Peyer's patch (tissue), 4 donors: ENCODE measurements around the gene PALLD. TPM values are rescaled to one million over a fixed set of nuclear protein-coding genes. Genes with fewer than 3 reads are reported as not detected.

ENCODE experiments used
- DNase-seq, 3 donors: peaks; one replicate each; pipeline ENCODE4 v3.0.0-alpha.2; 2017 to 2019
- H3K27ac ChIP-seq, 4 donors: fragments of 200-600 bp; sonication (generic); one replicate each; pipeline ENCODE4 v1.5.1; 2016 to 2019
- H3K27me3 ChIP-seq, 2 donors: fragments of 200-600 bp; sonication (generic); one replicate each; pipeline ENCODE4 v1.5.1; 2019
- H3K36me3 ChIP-seq, 3 donors: fragments of 200-600 bp; sonication (generic); one replicate each; pipeline ENCODE4 v1.5.1; 2016 to 2019
- H3K4me1 ChIP-seq, 4 donors: fragments of 200-600 bp; sonication (generic); one replicate each; pipeline ENCODE4 v1.5.1; 2016 to 2019
- H3K4me3 ChIP-seq, 4 donors: fragments of 200-600 bp; sonication (generic); 1 replicate in 3 of 4; 2 replicates in 1 of 4; pipeline ENCODE4 v1.5.1; 2016 to 2019; ENCODE audit warnings: mild to moderate bottlenecking in 1 of 4
- H3K9me3 ChIP-seq, 4 donors: fragments of 200-600 bp; sonication (generic); one replicate each; pipeline ENCODE4 v1.5.1; 2016 to 2019; ENCODE audit warnings: mild to moderate bottlenecking in 1 of 4
- POLR2A ChIP-seq, 2 donors: fragments of 450-650 bp; IDR thresholded peaks; one replicate each; pipeline ENCODE4 v1.5.1; 2017; ENCODE audit warnings: antibody characterized with exemption in 2 of 2, mild to moderate bottlenecking in 2 of 2, moderate library complexity in 2 of 2
- total RNA-seq, 4 donors: library from RNA; depleted of rRNA; stranded (reverse); fragments of >200 nt; gene quantifications; one replicate each; pipeline ENCODE4 v1.1.0, GENCODE V29; 2016
- TF ChIP-seq, protein P1 (sequence below), 6 experiments: fragments of 450-650 bp in 4 of 6; fragments of 200-600 bp in 2 of 6; sonication (generic) in 1 of 6; IDR thresholded peaks; one replicate each; pipeline ENCODE4 v1.5.1; 2017 to 2019; ENCODE audit warnings: antibody characterized with exemption in 6 of 6, mild to moderate bottlenecking in 3 of 6, moderate library complexity in 1 of 6

The PALLD gene
- total RNA-seq, 4 donors from 2014 or later = 68.0 to 175 (median 78.4) TPM

DNA sequence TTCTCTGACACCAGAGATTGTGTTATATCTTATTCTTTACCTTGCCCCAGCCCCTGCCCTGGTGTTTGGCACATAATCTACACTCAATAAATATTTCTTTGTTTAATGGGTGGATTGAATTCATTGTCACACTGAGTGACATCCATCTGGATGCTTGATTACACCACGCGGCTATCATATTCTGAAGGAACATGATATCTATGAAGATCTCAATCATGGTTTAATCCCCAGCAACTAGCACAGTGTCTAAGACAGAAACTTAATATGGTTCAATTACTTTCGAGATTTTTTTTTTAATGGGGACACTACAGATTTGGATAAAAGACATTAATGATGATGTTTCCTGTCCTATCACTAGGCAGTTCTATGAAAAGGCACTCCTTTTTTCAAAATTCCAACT is 246.3 kb downstream of the PALLD start:
- Histone ChIP-seq H3K36me3 (no peaks in the 10 kb centered on the region), H3K4me1 (no peaks in the 10 kb centered on the region), H3K4me3 (no peak overlapping the region), H3K27ac (no peak overlapping the region), H3K9me3 (no peaks in the 10 kb centered on the region), H3K27me3 (no peaks in the 10 kb centered on the region)
- TF ChIP-seq POLR2A (IDR thresholded peaks at IDR 0.05) = no peak
- TF ChIP-seq, protein P1, sequence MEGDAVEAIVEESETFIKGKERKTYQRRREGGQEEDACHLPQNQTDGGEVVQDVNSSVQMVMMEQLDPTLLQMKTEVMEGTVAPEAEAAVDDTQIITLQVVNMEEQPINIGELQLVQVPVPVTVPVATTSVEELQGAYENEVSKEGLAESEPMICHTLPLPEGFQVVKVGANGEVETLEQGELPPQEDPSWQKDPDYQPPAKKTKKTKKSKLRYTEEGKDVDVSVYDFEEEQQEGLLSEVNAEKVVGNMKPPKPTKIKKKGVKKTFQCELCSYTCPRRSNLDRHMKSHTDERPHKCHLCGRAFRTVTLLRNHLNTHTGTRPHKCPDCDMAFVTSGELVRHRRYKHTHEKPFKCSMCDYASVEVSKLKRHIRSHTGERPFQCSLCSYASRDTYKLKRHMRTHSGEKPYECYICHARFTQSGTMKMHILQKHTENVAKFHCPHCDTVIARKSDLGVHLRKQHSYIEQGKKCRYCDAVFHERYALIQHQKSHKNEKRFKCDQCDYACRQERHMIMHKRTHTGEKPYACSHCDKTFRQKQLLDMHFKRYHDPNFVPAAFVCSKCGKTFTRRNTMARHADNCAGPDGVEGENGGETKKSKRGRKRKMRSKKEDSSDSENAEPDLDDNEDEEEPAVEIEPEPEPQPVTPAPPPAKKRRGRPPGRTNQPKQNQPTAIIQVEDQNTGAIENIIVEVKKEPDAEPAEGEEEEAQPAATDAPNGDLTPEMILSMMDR (IDR thresholded peaks at IDR 0.05) = no peak
- DNase-seq = no peak

DNA sequence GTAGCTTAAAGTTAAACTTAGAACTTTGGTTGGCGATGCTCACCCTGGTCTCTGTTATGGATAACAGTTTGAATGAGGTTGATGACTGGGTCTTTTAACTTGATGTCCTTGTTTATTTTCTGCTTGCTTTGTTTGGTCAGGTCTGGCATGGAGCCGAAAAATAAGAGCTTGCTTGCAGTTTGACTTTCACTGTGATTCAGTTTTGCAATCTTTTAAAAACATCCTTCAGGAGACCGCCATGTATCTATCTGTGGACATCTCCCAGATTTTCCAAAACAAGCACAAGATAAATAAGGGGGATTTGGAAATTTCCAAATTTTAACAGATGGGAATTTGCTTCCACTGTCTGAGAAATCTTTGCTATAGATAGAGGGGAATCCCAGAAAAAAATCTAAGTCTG is 246.7 kb downstream of the PALLD start:
- Histone ChIP-seq H3K4me3 (no peak overlapping the region), H3K36me3 (no peaks in the 10 kb centered on the region), H3K4me1 (no peaks in the 10 kb centered on the region), H3K27ac (peak overlapping the region in 3 of 4 donors; percentile 17 to 56 (median 50)), H3K27me3 (no peaks in the 10 kb centered on the region), H3K9me3 (no peaks in the 10 kb centered on the region)
- no peak for DNase-seq
- no peak for TF ChIP-seq POLR2A (IDR thresholded peaks at IDR 0.05)
- TF ChIP-seq, protein P1 (IDR thresholded peaks at IDR 0.05) = no peak

DNA sequence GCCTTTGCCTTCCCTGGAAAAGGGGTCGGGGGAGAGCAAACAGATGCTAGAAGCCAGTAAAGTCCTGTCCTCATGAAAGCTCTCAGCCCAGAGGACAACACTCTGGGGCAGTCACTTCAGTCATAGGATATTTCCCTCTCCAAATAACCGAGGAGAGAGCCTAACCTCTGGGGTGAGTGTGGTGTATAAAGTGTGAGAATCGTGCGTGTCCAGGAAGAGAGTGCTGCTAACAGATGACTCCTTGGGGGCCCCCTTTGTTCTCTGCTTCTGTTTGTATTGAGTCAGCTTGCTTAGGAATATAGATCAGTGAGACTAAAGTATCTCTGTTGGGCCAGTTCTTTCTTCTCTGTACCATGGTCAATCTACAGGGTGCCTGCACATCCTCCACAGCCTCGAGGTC is 247.2 kb downstream of the PALLD start:
- no peaks in the 10 kb centered on the region for H3K9me3 ChIP-seq
- H3K27ac ChIP-seq = peak overlapping the region in 3 of 4 donors; percentile 17 to 56 (median 50)
- no peak for DNase-seq
- no peaks in the 10 kb centered on the region for H3K4me1 ChIP-seq
- TF ChIP-seq, protein P1 (IDR thresholded peaks at IDR 0.05) = no peak
- no peak for TF ChIP-seq POLR2A (IDR thresholded peaks at IDR 0.05)
- H3K36me3 ChIP-seq = no peaks in the 10 kb centered on the region
- H3K4me3 ChIP-seq = no peak overlapping the region
- no peaks in the 10 kb centered on the region for H3K27me3 ChIP-seq

DNA sequence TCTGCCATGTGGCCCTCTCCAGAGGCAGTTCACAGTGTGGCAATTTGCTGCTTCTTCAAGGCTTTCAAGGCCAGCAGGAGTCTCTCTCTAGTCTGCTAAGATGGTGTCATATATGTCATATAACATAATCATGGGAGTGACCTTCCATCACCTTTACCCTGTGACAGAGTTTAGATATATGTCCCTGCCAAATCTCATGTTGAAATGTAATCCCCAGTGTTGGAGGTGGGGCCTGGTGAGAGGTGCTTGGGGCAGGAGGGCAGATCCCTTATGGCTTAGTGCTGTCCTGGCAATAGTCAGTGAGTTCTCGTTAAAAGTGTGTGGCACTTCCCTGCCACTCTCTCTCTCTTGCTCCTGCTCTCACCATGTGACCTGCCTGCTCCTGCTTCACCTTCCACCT is 252.0 kb downstream of the PALLD start:
- H3K4me3 ChIP-seq = no peak overlapping the region
- TF ChIP-seq, protein P1 (IDR thresholded peaks at IDR 0.05) = no peak
- no peak for TF ChIP-seq POLR2A (IDR thresholded peaks at IDR 0.05)
- no peaks in the 10 kb centered on the region for H3K36me3 ChIP-seq
- H3K27me3 ChIP-seq = no peaks in the 10 kb centered on the region
- no peak for DNase-seq
- H3K4me1 ChIP-seq = no peaks in the 10 kb centered on the region
- H3K27ac ChIP-seq = no peak overlapping the region
- no peaks in the 10 kb centered on the region for H3K9me3 ChIP-seq

DNA sequence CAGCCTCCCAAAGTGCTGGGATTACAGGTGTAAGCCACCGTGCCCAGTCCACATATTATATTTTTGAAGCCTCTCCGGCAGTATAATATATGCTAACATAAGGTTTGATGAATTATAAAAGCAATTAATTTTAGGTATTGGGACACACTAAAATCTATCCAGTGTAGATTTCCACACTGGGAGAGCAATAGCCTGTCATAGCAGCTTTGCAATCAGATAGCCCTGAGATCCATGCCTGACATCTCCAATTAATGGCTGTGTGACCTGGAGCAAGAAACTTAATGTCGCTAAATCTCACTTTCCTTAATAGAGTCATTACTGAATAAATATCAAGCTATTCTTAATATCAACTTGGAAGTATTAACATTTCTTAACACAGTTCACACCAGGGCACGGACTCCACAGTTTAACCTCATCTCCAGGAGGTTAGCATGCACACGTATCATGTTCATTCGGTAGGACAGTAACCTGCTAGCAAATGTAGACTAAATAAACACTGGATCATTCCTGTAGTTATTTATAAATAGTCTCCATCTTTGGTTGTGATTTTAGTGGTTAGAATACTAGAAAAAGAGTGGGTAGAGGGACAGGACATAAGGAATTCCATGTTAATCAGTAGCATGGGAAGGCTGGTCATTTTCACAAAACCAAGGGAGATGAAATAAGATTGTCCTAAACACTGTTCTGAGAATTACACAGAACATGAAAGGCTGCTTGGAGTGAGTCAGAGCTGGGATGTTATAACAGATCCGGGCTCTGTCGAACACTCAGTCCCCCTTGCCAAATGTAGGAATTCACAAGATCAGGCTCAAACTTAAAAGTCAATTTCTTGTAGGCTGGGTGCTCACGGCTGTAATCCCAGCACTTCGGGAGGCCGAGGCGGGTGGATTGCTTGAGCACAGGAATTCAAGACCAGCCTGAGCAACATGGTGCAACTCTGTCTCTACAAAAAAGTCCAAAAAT is 254.7 kb downstream of the PALLD start:
- Histone ChIP-seq H3K27ac (no peak overlapping the region), H3K9me3 (no peaks in the 10 kb centered on the region), H3K27me3 (no peaks in the 10 kb centered on the region), H3K4me3 (no peak overlapping the region), H3K4me1 (no peaks in the 10 kb centered on the region), H3K36me3 (no peaks in the 10 kb centered on the region)
- TF ChIP-seq, protein P1 (IDR thresholded peaks at IDR 0.05) = no peak
- no peak for TF ChIP-seq POLR2A (IDR thresholded peaks at IDR 0.05)
- DNase-seq = no peak
